Measurements from ENCODE around the gene SLC25A53. TPM values are rescaled to one million over a fixed set of nuclear protein-coding genes. Genes with fewer than 3 reads are reported as not detected.

SLC25A53 gene
- total RNA-seq, 1 experiment from 2014 or later = 6.2 TPM

- Histone ChIP-seq H3K4me1 (replicated peaks) (0 out of 2 replicates have a peak, but pooled peaks cover 3% of the 10 kb centered on the region), H3K36me3 (peaks cover 7% of the 10 kb centered on the region; the same call in 1 of the 2 replicates), H3K27ac (peak within 1 kb of the TSS; percentile 71), H3K9me3 (replicated peaks) (no peaks in the 10 kb centered on the region), H3K4me3 (peak within 1 kb of the TSS; percentile 95), H3K27me3 (replicated peaks) (no peaks in the 10 kb centered on the region)
- DNase-seq (ENCODE audit: low read depth in 1 of 2, low spot score in 2 of 2) = peak; percentile 85 to 88
These were observed 9.3 kb upstream of the SLC25A53 start, which contains the start of gene FAM199X for GRCh38 chrX:104165894-104166734. FAM199X (plus strand) TSS chrX:104166453; CDS start chrX:104166786, 333 bp downstream.

DNA sequence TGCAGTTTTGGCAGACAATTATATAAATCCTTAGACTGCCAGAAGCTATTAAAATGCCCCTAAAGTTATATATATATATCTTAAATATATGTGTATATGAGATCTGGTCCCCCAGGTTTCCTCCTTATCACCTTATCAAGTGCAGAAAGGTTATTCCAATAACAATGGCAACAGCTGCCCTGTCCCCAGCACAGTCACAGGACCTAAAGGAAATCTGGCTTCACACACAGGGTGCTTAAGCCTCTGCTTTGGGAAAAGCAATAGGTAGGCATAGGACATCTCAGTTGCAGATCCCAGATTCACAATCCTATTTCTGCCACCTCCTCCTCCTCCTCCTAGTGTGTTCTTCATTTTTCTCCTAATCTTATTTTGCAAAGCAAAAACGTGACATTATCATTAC is 5.8 kb downstream of the SLC25A53 start:
- Histone ChIP-seq H3K36me3 (no peaks in the 10 kb centered on the region), H3K4me3 (no peak overlapping the region), H3K4me1 (replicated peaks) (no peaks in the 10 kb centered on the region), H3K27me3 (replicated peaks) (no peaks in the 10 kb centered on the region), H3K9me3 (replicated peaks) (no peaks in the 10 kb centered on the region), H3K27ac (no peak overlapping the region)
- no peak for DNase-seq (ENCODE audit: low read depth in 1 of 2, low spot score in 2 of 2)

DNA sequence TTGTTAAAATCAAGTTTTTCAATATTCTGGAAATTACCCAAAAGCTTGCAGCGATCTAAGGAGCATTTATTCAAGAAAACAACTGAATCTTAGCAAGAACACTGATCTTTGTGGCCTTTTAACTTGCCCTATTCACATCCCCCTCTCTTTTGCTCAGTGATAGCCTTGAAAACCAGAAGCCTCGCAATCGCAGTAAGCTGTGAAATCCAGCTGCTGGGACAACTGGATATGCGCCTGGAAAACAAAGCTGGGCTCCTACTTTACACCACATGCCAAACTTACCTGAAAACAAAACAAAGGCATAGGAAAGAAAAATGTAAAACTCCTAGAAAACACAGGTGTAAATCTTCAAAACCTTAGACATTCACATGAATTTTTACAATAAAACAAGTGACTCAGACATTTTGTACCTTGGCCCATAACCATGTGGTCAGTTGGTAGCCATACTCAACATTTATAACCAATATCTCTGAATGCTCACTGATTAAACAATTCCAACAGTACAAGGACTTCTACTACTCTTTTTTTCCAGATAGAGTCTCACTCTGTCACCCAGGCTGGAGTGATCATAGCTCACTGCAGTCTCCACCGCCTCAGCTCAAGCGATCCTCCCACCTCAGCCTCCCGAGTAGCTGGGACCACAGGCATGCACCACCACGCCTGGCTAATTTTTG is 15.6 kb downstream of the SLC25A53 start:
- H3K36me3 ChIP-seq = no peaks in the 10 kb centered on the region
- no peaks in the 10 kb centered on the region for H3K27me3 ChIP-seq (replicated peaks)
- no peak overlapping the region for H3K4me3 ChIP-seq
- no peaks in the 10 kb centered on the region for H3K4me1 ChIP-seq (replicated peaks)
- H3K27ac ChIP-seq = no peak overlapping the region
- DNase-seq (ENCODE audit: low read depth in 1 of 2, low spot score in 2 of 2) = no peak
- no peaks in the 10 kb centered on the region for H3K9me3 ChIP-seq (replicated peaks)

GRCh38 chrX:104137496-104137895 is 19.3 kb downstream of the SLC25A53 start:
- DNase-seq (ENCODE audit: low read depth in 1 of 2, low spot score in 2 of 2) = peak in 1 of 2 experiments; percentile 3
- H3K27ac ChIP-seq = no peak overlapping the region
- no peaks in the 10 kb centered on the region for H3K36me3 ChIP-seq
- H3K4me1 ChIP-seq (replicated peaks) = no peaks in the 10 kb centered on the region
- H3K4me3 ChIP-seq = no peak overlapping the region
- H3K9me3 ChIP-seq (replicated peaks) = no peaks in the 10 kb centered on the region
- H3K27me3 ChIP-seq (replicated peaks) = no peaks in the 10 kb centered on the region

- Histone ChIP-seq H3K36me3 (no peaks in the 10 kb centered on the region), H3K9me3 (replicated peaks) (no peaks in the 10 kb centered on the region), H3K4me1 (replicated peaks) (no peaks in the 10 kb centered on the region), H3K4me3 (peak overlapping the region; percentile 12; the same call in 1 of the 2 replicates), H3K27me3 (replicated peaks) (no peaks in the 10 kb centered on the region), H3K27ac (no peak overlapping the region)
- peak; percentile 50 to 65 for DNase-seq (ENCODE audit: low read depth in 1 of 2, low spot score in 2 of 2)
These were observed 20.4 kb downstream of the SLC25A53 start for GRCh38 chrX:104136241-104137019.

- no peak overlapping the region for H3K4me3 ChIP-seq
- no peaks in the 10 kb centered on the region for H3K4me1 ChIP-seq (replicated peaks)
- no peaks in the 10 kb centered on the region for H3K36me3 ChIP-seq
- no peaks in the 10 kb centered on the region for H3K9me3 ChIP-seq (replicated peaks)
- no peak for DNase-seq (ENCODE audit: low read depth in 1 of 2, low spot score in 2 of 2)
- H3K27ac ChIP-seq = no peak overlapping the region
- no peaks in the 10 kb centered on the region for H3K27me3 ChIP-seq (replicated peaks)
These were observed 21.1 kb downstream of the SLC25A53 start for GRCh38 chrX:104135677-104136076.

DNA sequence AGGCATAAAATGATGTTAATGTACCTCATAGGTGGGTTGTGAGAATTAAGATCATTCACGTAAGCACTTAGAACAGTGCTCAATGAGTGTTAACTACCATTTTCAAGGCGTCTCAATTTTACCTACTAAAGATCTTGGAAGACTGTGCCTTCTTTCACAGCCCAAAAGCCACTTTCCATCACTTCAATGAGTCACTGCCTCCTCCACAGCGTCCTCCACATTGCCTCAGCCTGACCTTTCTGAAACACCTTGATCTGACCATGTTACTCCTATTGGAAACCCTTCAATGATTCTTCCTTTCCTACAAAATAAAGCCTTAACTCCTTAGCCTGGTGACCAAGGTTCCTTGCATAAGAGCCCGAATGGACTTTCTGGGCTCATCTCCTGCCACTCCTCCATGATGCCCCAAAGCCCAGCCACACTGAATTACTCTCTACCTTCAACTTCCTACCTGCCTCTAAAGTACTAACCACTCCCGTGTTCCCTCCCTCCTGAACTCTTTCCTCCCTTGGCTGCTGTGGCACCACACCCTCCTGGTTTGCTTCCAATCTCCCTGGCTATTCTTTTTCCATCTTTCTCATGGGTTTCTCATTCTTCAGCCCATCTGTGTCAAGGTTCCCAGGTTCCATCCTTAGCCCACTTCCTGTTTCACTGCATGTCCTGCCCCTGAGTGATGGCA is 22.1 kb downstream of the SLC25A53 start:
- DNase-seq (ENCODE audit: low read depth in 1 of 2, low spot score in 2 of 2) = no peak
- H3K4me1 ChIP-seq (replicated peaks) = no peaks in the 10 kb centered on the region
- no peak overlapping the region for H3K27ac ChIP-seq
- H3K27me3 ChIP-seq (replicated peaks) = no peaks in the 10 kb centered on the region
- no peaks in the 10 kb centered on the region for H3K9me3 ChIP-seq (replicated peaks)
- no peaks in the 10 kb centered on the region for H3K36me3 ChIP-seq
- no peak overlapping the region for H3K4me3 ChIP-seq

DNA sequence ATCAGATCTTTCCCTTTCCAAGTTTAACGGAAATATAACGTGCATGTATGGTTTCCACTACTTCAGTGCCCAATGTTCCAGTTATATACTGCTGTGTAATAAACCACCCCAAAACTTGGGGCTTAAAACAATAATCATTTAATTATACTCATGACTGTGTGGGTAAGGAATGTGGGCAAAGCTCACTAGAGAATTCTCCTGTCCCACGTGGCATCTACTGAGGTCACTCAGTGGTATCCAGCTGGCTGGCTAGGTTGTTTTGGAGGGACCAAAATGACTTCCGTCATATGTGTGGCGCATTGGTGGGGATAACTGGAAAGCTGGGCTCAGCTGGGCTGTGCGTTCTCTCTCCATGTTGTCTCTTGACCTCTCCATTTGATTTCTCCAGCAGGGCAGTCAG is 26.0 kb downstream of the SLC25A53 start:
- Histone ChIP-seq H3K4me3 (no peak overlapping the region), H3K27ac (no peak overlapping the region)
- no peak for DNase-seq (ENCODE audit: low read depth in 1 of 2, low spot score in 2 of 2)

GRCh38 chrX:104126856-104127255 is 30.0 kb downstream of the SLC25A53 start:
- DNase-seq (ENCODE audit: low read depth in 1 of 2, low spot score in 2 of 2) = no peak
- H3K9me3 ChIP-seq (replicated peaks) = no peaks in the 10 kb centered on the region
- no peaks in the 10 kb centered on the region for H3K27me3 ChIP-seq (replicated peaks)
- H3K27ac ChIP-seq = no peak overlapping the region
- no peak overlapping the region for H3K4me3 ChIP-seq
- H3K4me1 ChIP-seq (replicated peaks) = no peaks in the 10 kb centered on the region
- H3K36me3 ChIP-seq = no peaks in the 10 kb centered on the region

More for the DNA sequence above, 26.0 kb downstream of the SLC25A53 start:
- H3K9me3 ChIP-seq (replicated peaks) = no peaks in the 10 kb centered on the region
- H3K27me3 ChIP-seq (replicated peaks) = no peaks in the 10 kb centered on the region
- H3K4me1 ChIP-seq (replicated peaks) = no peaks in the 10 kb centered on the region
- H3K36me3 ChIP-seq = no peaks in the 10 kb centered on the region

- Histone ChIP-seq H3K4me1 (replicated peaks) (no peaks in the 10 kb centered on the region), H3K9me3 (replicated peaks) (no peaks in the 10 kb centered on the region), H3K36me3 (no peaks in the 10 kb centered on the region), H3K27me3 (replicated peaks) (no peaks in the 10 kb centered on the region), H3K4me3 (no peak overlapping the region), H3K27ac (no peak overlapping the region)
- DNase-seq (ENCODE audit: low read depth in 1 of 2, low spot score in 2 of 2) = no peak
These were observed 34.0 kb downstream of the SLC25A53 start for GRCh38 chrX:104122829-104123228.

GRCh38 chrX:104118765-104119164 is 38.0 kb downstream of the SLC25A53 start:
- no peaks in the 10 kb centered on the region for H3K36me3 ChIP-seq
- H3K27ac ChIP-seq = no peak overlapping the region
- no peaks in the 10 kb centered on the region for H3K4me1 ChIP-seq (replicated peaks)
- DNase-seq (ENCODE audit: low read depth in 1 of 2, low spot score in 2 of 2) = no peak
- no peak overlapping the region for H3K4me3 ChIP-seq
- H3K9me3 ChIP-seq (replicated peaks) = no peaks in the 10 kb centered on the region
- no peaks in the 10 kb centered on the region for H3K27me3 ChIP-seq (replicated peaks)

- no peak for DNase-seq (ENCODE audit: low read depth in 1 of 2, low spot score in 2 of 2)
- no peaks in the 10 kb centered on the region for H3K9me3 ChIP-seq (replicated peaks)
- H3K36me3 ChIP-seq = no peaks in the 10 kb centered on the region
- H3K4me1 ChIP-seq (replicated peaks) = no peaks in the 10 kb centered on the region
- H3K27ac ChIP-seq = no peak overlapping the region
- H3K4me3 ChIP-seq = no peak overlapping the region
- H3K27me3 ChIP-seq (replicated peaks) = no peaks in the 10 kb centered on the region
These were observed 39.0 kb downstream of the SLC25A53 start for GRCh38 chrX:104117759-104118158.
